H9 (cell line): Measurements from ENCODE around the gene ZNF366. TPM values are rescaled to one million over a fixed set of nuclear protein-coding genes. Genes with fewer than 3 reads are reported as not detected.

Experiments used
- DNase-seq: peaks from one replicate; pipeline ENCODE4 v3.0.0-alpha.2; 2017
- H2AFZ ChIP-seq: one replicate; pipeline ENCODE4 v1.6.1; 2013; ENCODE audit warnings: mild to moderate bottlenecking, low read length, control low read depth, moderate library complexity
- H2AK5ac ChIP-seq: 2 replicates; pipeline ENCODE4 v1.6.1; 2013; ENCODE audit warnings: low read length, control low read depth, mixed read lengths; ENCODE audit not compliant: insufficient read length
- H2BK120ac ChIP-seq: one replicate; pipeline ENCODE4 v1.6.1; 2013; ENCODE audit warnings: low read depth, mild to moderate bottlenecking, low read length, control low read depth, inconsistent platforms; ENCODE audit not compliant: poor library complexity, severe bottlenecking
- H2BK12ac ChIP-seq: 2 replicates; pipeline ENCODE4 v1.6.1; 2013; ENCODE audit warnings: low read length, control low read depth, mixed read lengths, low read depth; ENCODE audit not compliant: insufficient read length
- H2BK15ac ChIP-seq: 2 replicates; pipeline ENCODE4 v1.6.1; 2013; ENCODE audit warnings: low read depth, low read length, control low read depth
- H2BK20ac ChIP-seq: one replicate; pipeline ENCODE4 v1.6.1; 2013; ENCODE audit warnings: low read depth, mild to moderate bottlenecking, low read length, control low read depth, inconsistent platforms; ENCODE audit not compliant: poor library complexity, severe bottlenecking
- H2BK5ac ChIP-seq: 2 replicates; pipeline ENCODE4 v1.6.1; 2013; ENCODE audit warnings: low read length, control low read depth, mixed read lengths; ENCODE audit not compliant: insufficient read length
- H3K14ac ChIP-seq: 2 replicates; pipeline ENCODE4 v1.6.1; 2013; ENCODE audit warnings: low read length, control low read depth; ENCODE audit not compliant: insufficient read depth
- H3K18ac ChIP-seq: 2 replicates; pipeline ENCODE4 v1.6.1; 2013; ENCODE audit warnings: low read depth, mild to moderate bottlenecking, mixed read lengths, low read length, control low read depth; ENCODE audit not compliant: insufficient read length
- H3K23ac ChIP-seq: 2 replicates; pipeline ENCODE4 v1.6.1; 2013; ENCODE audit warnings: low read length, control low read depth, mixed read lengths, low read depth; ENCODE audit not compliant: insufficient read length
- H3K23me2 ChIP-seq: 2 replicates; pipeline ENCODE4 v1.6.1; 2013; ENCODE audit warnings: low read depth, mild to moderate bottlenecking, mixed read lengths, low read length, control low read depth; ENCODE audit not compliant: insufficient read length, poor library complexity, severe bottlenecking
- H3K27ac ChIP-seq: 2 replicates; pipeline ENCODE4 v1.5.1; 2013; ENCODE audit warnings: low read length, control low read depth, mixed read lengths, low read depth; ENCODE audit not compliant: insufficient read length
- H3K27me3 ChIP-seq: 2 replicates; pipeline ENCODE4 v1.6.1; 2013; ENCODE audit warnings: low read length, control low read depth, inconsistent platforms; ENCODE audit not compliant: insufficient read depth
- H3K4ac ChIP-seq: 2 replicates; pipeline ENCODE4 v1.6.1; 2013; ENCODE audit warnings: low read depth, mild to moderate bottlenecking, control low read depth, inconsistent platforms, low read length, moderate library complexity
- H3K4me1 ChIP-seq: 2 replicates; pipeline ENCODE4 v1.6.1; 2013; ENCODE audit warnings: low read length, control low read depth, inconsistent platforms; ENCODE audit not compliant: insufficient read depth
- H3K4me2 ChIP-seq: 2 replicates; pipeline ENCODE4 v1.6.1; 2013; ENCODE audit warnings: low read length, control low read depth, mixed read lengths; ENCODE audit not compliant: insufficient read length, insufficient read depth
- H3K56ac ChIP-seq: 2 replicates; pipeline ENCODE4 v1.6.1; 2013; ENCODE audit warnings: low read depth, mild to moderate bottlenecking, mixed read lengths, low read length, control low read depth; ENCODE audit not compliant: insufficient read length
- H3K79me1 ChIP-seq: 2 replicates; pipeline ENCODE4 v1.6.1; 2013; ENCODE audit warnings: low read depth, mild to moderate bottlenecking, moderate library complexity, low read length, control low read depth, inconsistent platforms; ENCODE audit not compliant: insufficient read depth, poor library complexity, severe bottlenecking
- H3K79me2 ChIP-seq: 2 replicates; pipeline ENCODE4 v1.6.1; 2013; ENCODE audit warnings: low read length, control low read depth, inconsistent platforms; ENCODE audit not compliant: insufficient read depth
- H3K9ac ChIP-seq: 2 replicates; pipeline ENCODE4 v1.6.1; 2013; ENCODE audit warnings: low read length, control low read depth, mixed read lengths; ENCODE audit not compliant: insufficient read length; ENCODE audit errors: extremely low read depth
- H3K9me3 ChIP-seq: one replicate; pipeline ENCODE4 v1.6.1; 2013; ENCODE audit warnings: low read depth, low read length, inconsistent platforms; ENCODE audit not compliant: control insufficient read depth
- H3T11ph ChIP-seq: one replicate; pipeline ENCODE4 v1.6.1; 2013; ENCODE audit warnings: mild to moderate bottlenecking, low read length, control low read depth, inconsistent platforms
- H4K20me1 ChIP-seq: one replicate; pipeline ENCODE4 v1.6.1; 2013; ENCODE audit not compliant: control insufficient read depth, insufficient read length, insufficient read depth
- H4K5ac ChIP-seq: 2 replicates; pipeline ENCODE4 v1.6.1; 2013; ENCODE audit warnings: low read depth, mild to moderate bottlenecking, mixed read lengths, low read length, control low read depth; ENCODE audit not compliant: insufficient read length
- H4K8ac ChIP-seq: replicated peaks from 2 replicates; pipeline ENCODE4 v1.6.1; 2013; ENCODE audit warnings: low read length, control low read depth, mixed read lengths, low read depth; ENCODE audit not compliant: insufficient read length
- H4K91ac ChIP-seq: 2 replicates; pipeline ENCODE4 v1.6.1; 2013; ENCODE audit warnings: low read depth, mild to moderate bottlenecking, moderate library complexity, mixed read lengths, low read length, control low read depth; ENCODE audit not compliant: insufficient read length
- H3K27ac Mint-ChIP-seq, 3 experiments: 2 replicates in 2 of 3; 3 replicates in 1 of 3; pipeline ENCODE4 v1.8.0; 2020 to 2021; ENCODE audit warnings: mixed read lengths in 3 of 3, mild to moderate bottlenecking in 1 of 3, moderate library complexity in 1 of 3
- H3K27me3 Mint-ChIP-seq: 2 replicates; pipeline ENCODE4 v1.8.0; 2021; ENCODE audit warnings: low read depth, mild to moderate bottlenecking, moderate library complexity, mixed read lengths
- H3K36me3 Mint-ChIP-seq, 3 experiments: 2 replicates in 2 of 3; 3 replicates in 1 of 3; pipeline ENCODE4 v1.8.0; 2020 to 2021; ENCODE audit warnings: low read depth in 3 of 3, mixed read lengths in 3 of 3; ENCODE audit not compliant: insufficient read depth in 1 of 3
- H3K4me1 Mint-ChIP-seq, 2 experiments: 2 replicates each; pipeline ENCODE4 v1.8.0; 2020; ENCODE audit warnings: mixed read lengths in 2 of 2
- H3K4me3 Mint-ChIP-seq, 2 experiments: 2 replicates in 1 of 2; 3 replicates in 1 of 2; pipeline ENCODE4 v1.8.0; 2020 to 2021; ENCODE audit warnings: mild to moderate bottlenecking in 2 of 2, mixed read lengths in 2 of 2, moderate library complexity in 1 of 2
- H3K9me3 Mint-ChIP-seq, 2 experiments: 2 replicates in 1 of 2; 3 replicates in 1 of 2; pipeline ENCODE4 v1.8.0; 2020; ENCODE audit warnings: mild to moderate bottlenecking in 2 of 2, mixed read lengths in 2 of 2, moderate library complexity in 1 of 2
- WGBS: extraction: QIAGEN DNeasy Blood & Tissue Kit; methylation state at CpG from one replicate; pipeline ENCODE4 v1.1.7; 2013; ENCODE audit warnings: missing lambda C conversion rate, low lambda C conversion rate, mixed read lengths; ENCODE audit not compliant: insufficient read length; ENCODE audit errors: extremely low coverage; 5-methylcytosine and 5-hydroxymethylcytosine counted together
- total RNA-seq: library from RNA; stranded (reverse); gene quantifications from 2 replicates; pipeline ENCODE4 v1.2.1, GENCODE V29; 2021
- TF ChIP-seq, protein P1 (sequence below): fragments of 200-600 bp; sonication (generic); conservative IDR thresholded peaks from 3 replicates; pipeline ENCODE4 v1.8.0; 2021; ENCODE audit warnings: antibody characterized with exemption, mild to moderate bottlenecking

ZNF366 gene
- total RNA-seq, 1 experiment from 2014 or later, result not detected

DNA sequence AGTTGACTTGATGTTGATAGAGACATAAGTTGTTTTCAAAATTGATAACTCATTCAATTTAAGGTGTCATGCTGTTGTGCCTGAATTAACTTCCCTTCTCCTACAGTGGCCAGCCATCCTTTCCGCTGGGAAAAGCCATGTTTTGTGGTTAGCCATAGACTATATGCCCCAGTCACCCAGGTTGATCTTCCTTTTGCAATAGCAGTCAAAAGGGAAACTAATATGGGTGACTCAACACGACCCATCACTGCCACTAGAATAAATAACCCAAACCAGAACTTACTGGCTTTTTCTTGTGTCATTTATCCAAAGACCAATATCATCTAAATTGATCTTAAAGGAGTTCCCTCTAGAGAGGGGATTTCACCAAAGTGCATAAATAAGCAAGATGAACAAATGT is 99.7 kb downstream of the ZNF366 start:
- H2BK12ac ChIP-seq, result no peak overlapping the region
- H3K23me2 ChIP-seq, result no peaks in the 10 kb centered on the region
- TF ChIP-seq, protein P1, sequence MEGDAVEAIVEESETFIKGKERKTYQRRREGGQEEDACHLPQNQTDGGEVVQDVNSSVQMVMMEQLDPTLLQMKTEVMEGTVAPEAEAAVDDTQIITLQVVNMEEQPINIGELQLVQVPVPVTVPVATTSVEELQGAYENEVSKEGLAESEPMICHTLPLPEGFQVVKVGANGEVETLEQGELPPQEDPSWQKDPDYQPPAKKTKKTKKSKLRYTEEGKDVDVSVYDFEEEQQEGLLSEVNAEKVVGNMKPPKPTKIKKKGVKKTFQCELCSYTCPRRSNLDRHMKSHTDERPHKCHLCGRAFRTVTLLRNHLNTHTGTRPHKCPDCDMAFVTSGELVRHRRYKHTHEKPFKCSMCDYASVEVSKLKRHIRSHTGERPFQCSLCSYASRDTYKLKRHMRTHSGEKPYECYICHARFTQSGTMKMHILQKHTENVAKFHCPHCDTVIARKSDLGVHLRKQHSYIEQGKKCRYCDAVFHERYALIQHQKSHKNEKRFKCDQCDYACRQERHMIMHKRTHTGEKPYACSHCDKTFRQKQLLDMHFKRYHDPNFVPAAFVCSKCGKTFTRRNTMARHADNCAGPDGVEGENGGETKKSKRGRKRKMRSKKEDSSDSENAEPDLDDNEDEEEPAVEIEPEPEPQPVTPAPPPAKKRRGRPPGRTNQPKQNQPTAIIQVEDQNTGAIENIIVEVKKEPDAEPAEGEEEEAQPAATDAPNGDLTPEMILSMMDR, result no peak
- no peak overlapping the region for H3K23ac ChIP-seq
- no peaks in the 10 kb centered on the region for H3K4me1 ChIP-seq
- no peak overlapping the region for H2BK20ac ChIP-seq
- H2AFZ ChIP-seq, result no peak overlapping the region
- Mint-ChIP-seq H3K27me3 (no peaks in the 10 kb centered on the region; the same call in none of the 2 replicates), H3K36me3 (no peaks in the 10 kb centered on the region), H3K9me3 (0 out of 5 replicates have a peak, but pooled peaks cover 0 to 4% of the 10 kb centered on the region in 2 experiments), H3K4me1 (no peaks in the 10 kb centered on the region), H3K27ac (no peak overlapping the region), H3K4me3 (no peak overlapping the region)
- H2BK120ac ChIP-seq, result no peak overlapping the region
- no peak overlapping the region for H3K27ac ChIP-seq
- no peak overlapping the region for H3K14ac ChIP-seq
- no peaks in the 10 kb centered on the region for H3K79me1 ChIP-seq
- no peak overlapping the region for H3K9ac ChIP-seq
- no peak overlapping the region for H4K91ac ChIP-seq
- no peak overlapping the region for H3K4me2 ChIP-seq
- H3K79me2 ChIP-seq, result no peaks in the 10 kb centered on the region
- H2BK15ac ChIP-seq, result no peak overlapping the region
- no peak overlapping the region for H2BK5ac ChIP-seq
- H4K5ac ChIP-seq, result no peak overlapping the region
- H3K4ac ChIP-seq, result no peak overlapping the region
- no peaks in the 10 kb centered on the region for H4K20me1 ChIP-seq
- no peak for DNase-seq
- H3K56ac ChIP-seq, result no peak overlapping the region
- no peak overlapping the region for H3K18ac ChIP-seq
- H4K8ac ChIP-seq, result no peak overlapping the region
- H2AK5ac ChIP-seq, result no peak overlapping the region
- no peaks in the 10 kb centered on the region for H3K9me3 ChIP-seq
- H3K27me3 ChIP-seq, result no peaks in the 10 kb centered on the region
- WGBS, result no CpG with 5 or more reads among the region's 2 CpGs
- H3T11ph ChIP-seq, result no peak overlapping the region
